PFSK-1 (cell line): ENCODE data around the gene MIB2.

Experiments
- FOXP2 ChIP-seq: optimal IDR thresholded peaks from 2 replicates; pipeline ENCODE3; 2011; ENCODE audit warnings: borderline replicate concordance, control low read depth, inconsistent platforms; ENCODE audit not compliant: insufficient read depth; ENCODE audit errors: extremely low read length, extremely low read depth
- POLR2AphosphoS5 ChIP-seq: IDR thresholded peaks from 2 replicates; pipeline ENCODE4 v1.6.1; 2012; ENCODE audit warnings: low read depth, mild to moderate bottlenecking, control low read depth, low read length, moderate library complexity
- REST ChIP-seq, 2 experiments: IDR thresholded peaks; 2 replicates each; pipeline versions ENCODE4 v1.6.1 to v1.8.0; 2011 to 2012; ENCODE audit warnings: low read depth in 2 of 2, low read length in 2 of 2, control low read depth in 1 of 2, inconsistent platforms in 1 of 2, mild to moderate bottlenecking in 1 of 2, moderate library complexity in 1 of 2; ENCODE audit not compliant: insufficient read depth in 1 of 2
- SIN3A ChIP-seq: IDR thresholded peaks from 2 replicates; pipeline ENCODE4 v1.6.1; 2012; ENCODE audit warnings: mild to moderate bottlenecking, low read length, moderate library complexity, borderline replicate concordance; ENCODE audit not compliant: insufficient read depth
- TAF1 ChIP-seq: IDR thresholded peaks from 2 replicates; pipeline ENCODE4 v1.6.1; 2012; ENCODE audit warnings: low read length, control low read depth, borderline replicate concordance; ENCODE audit not compliant: insufficient read depth

MIB2 gene

DNA sequence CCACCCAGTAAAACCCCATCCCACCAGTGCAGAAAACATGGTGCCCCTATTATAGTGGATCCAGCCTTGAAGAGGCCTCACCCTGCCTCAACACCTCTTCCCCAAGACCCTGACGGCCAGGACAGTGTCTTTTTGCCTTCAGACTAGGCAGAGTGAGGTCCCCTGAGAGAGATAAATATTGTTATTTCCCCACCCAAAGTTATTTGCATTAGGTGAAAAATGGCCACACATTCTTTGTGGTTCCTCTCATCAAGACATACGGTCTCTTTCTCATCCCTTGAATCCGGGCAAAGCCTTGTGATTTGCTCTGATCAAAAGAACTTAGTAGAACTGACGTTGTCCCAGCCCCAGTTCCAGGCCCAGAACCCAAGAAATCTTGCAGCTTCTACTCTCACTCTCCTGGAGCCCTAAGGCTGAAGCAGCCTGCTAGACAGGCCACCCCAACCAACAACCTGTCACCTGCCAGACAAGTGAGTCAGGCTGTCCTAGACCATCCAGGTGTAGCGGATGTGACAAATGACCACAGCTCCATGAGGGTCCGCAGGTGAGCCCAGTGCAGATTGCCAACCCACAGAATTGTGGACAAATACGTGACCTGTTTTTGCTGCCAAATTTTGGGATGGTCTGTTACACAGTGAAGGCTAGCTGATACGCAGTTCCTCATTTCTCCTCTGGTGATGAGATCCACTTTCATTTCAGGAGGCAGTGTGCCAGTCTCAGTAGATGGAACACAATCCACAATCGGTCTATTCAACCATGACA is 32.5 kb upstream of the MIB2 start:
- TF ChIP-seq SIN3A (no peak), REST (IDR thresholded peaks at IDR 0.05; ENCODE audit: insufficient read depth in 1 of 2, low read depth in 2 of 2, low read length in 2 of 2) (no peak), POLR2AphosphoS5 (no peak), TAF1 (no peak), FOXP2 (no peak)

GRCh38 chr1:1583347-1584010 is 31.8 kb upstream of the MIB2 start:
- TF ChIP-seq TAF1 = no peak
- TF ChIP-seq POLR2AphosphoS5 = no peak
- no peak for TF ChIP-seq SIN3A
- no peak for TF ChIP-seq REST (IDR thresholded peaks at IDR 0.05; ENCODE audit: insufficient read depth in 1 of 2, low read depth in 2 of 2, low read length in 2 of 2)
- no peak for TF ChIP-seq FOXP2

GRCh38 chr1:1591452-1591851 is 23.8 kb upstream of the MIB2 start:
- no peak for TF ChIP-seq TAF1
- TF ChIP-seq FOXP2 = no peak

GRCh38 chr1:1593834-1594601 is 21.3 kb upstream of the MIB2 start:
- TF ChIP-seq POLR2AphosphoS5 (no peak), FOXP2 (no peak), TAF1 (no peak), SIN3A (no peak), REST (IDR thresholded peaks at IDR 0.05; ENCODE audit: insufficient read depth in 1 of 2, low read depth in 2 of 2, low read length in 2 of 2) (no peak)

DNA sequence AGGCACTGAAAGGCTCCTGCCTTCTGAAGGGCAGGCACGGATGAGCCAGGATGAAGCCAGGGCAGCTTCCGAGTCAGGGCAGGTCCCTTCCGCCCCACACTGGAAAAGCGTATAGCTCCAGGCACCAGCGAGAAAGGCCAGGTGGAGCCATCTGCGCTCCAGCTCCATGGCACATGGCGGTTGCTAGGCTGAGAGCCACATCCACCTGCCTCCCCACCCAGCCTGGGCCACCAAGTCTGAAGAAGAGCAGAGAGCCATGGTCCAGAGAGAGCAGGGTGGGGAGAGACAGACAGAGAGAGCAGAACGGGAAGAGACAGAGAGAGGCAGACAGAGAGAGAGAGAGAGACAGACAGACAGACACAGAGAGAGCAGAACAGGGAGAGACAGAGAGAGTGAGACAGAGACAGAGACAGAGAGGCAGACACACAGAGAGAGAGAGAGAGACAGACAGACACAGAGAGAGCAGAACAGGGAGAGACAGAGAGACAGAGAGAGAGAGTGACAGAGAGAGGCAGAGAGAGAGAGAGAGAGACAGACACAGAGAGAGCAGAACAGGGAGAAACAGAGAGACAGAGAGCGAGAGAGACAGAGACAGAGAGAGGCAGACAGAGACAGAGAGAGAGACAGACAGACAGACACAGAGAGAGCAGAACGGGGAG is 20.6 kb upstream of the MIB2 start:
- TF ChIP-seq POLR2AphosphoS5 = no peak
- no peak for TF ChIP-seq FOXP2
- TF ChIP-seq REST (IDR thresholded peaks at IDR 0.05; ENCODE audit: insufficient read depth in 1 of 2, low read depth in 2 of 2, low read length in 2 of 2) = no peak
- TF ChIP-seq TAF1 = no peak
